ENCODE results near the gene CLCNKA. TPM values are rescaled to one million over a fixed set of nuclear protein-coding genes. Genes with fewer than 3 reads are reported as not detected.

The CLCNKA gene
- total and polyA plus RNA-seq, 4 donors = not detected

DNA sequence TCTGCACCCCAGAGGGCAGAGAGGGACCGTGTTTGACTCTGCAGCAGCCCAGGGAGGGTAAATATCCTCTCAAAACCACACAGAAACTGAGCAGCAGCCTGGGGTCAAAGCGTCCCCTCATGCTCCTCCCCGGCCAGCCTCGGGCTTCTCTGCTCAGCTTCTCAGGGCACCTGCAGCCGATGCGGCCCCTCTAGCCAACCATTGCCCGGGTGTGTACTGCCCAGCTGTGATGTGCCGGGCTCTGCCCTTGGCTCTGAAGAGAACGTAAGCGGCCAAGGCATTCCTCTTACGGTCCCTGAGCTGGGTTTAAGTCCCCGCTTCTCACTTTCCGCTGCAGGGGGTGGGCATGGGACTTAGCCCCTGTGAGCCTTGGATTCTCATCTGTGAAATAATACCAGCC lies 46.1 kb downstream of the CLCNKA start:
- 82% methylated on average over 13 of the region's 13 CpGs for WGBS
- no peaks in the 10 kb centered on the region for H3K9me3 ChIP-seq (ENCODE audit: control insufficient read depth in 4 of 4, low read length in 3 of 4)
- peak overlapping the region; percentile 32 to 70 for H3K27ac ChIP-seq (ENCODE audit: low read depth in 1 of 2, low read length in 2 of 2)
- H3K4me1 ChIP-seq (ENCODE audit: control insufficient read depth in 4 of 4, insufficient read depth in 4 of 4, low read length in 3 of 4) = peaks cover 10 to 28% (median 18%) of the 10 kb centered on the region in 4 donors
- TF ChIP-seq YY1 (IDR thresholded peaks at IDR 0.05) (no peak), NR2F2 (IDR thresholded peaks at IDR 0.05) (no peak), EGR1 (IDR thresholded peaks at IDR 0.05; ENCODE audit: low read depth in 2 of 2) (no peak), FOXA2 (IDR thresholded peaks at IDR 0.05) (no peak), RXRA (IDR thresholded peaks at IDR 0.05) (no peak), TAF1 (conservative IDR thresholded peaks at IDR 0.05) (no peak), JUND (IDR thresholded peaks at IDR 0.05) (no peak), GABPA (IDR thresholded peaks at IDR 0.05 in 1 of 2, conservative IDR thresholded peaks at IDR 0.05 in 1 of 2) (no peak), FOXA1 (IDR thresholded peaks at IDR 0.05) (no peak)
- TF ChIP-seq, protein P1, sequence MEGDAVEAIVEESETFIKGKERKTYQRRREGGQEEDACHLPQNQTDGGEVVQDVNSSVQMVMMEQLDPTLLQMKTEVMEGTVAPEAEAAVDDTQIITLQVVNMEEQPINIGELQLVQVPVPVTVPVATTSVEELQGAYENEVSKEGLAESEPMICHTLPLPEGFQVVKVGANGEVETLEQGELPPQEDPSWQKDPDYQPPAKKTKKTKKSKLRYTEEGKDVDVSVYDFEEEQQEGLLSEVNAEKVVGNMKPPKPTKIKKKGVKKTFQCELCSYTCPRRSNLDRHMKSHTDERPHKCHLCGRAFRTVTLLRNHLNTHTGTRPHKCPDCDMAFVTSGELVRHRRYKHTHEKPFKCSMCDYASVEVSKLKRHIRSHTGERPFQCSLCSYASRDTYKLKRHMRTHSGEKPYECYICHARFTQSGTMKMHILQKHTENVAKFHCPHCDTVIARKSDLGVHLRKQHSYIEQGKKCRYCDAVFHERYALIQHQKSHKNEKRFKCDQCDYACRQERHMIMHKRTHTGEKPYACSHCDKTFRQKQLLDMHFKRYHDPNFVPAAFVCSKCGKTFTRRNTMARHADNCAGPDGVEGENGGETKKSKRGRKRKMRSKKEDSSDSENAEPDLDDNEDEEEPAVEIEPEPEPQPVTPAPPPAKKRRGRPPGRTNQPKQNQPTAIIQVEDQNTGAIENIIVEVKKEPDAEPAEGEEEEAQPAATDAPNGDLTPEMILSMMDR (IDR thresholded peaks at IDR 0.05; ENCODE audit: low read depth, low read length, missing input control) = no peak
- TF ChIP-seq, protein P2, sequence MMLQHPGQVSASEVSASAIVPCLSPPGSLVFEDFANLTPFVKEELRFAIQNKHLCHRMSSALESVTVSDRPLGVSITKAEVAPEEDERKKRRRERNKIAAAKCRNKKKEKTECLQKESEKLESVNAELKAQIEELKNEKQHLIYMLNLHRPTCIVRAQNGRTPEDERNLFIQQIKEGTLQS (IDR thresholded peaks at IDR 0.05) = no peak
- H3K36me3 ChIP-seq (ENCODE audit: control insufficient read depth in 4 of 4, insufficient read depth in 3 of 4, low read depth in 1 of 4, low read length in 3 of 4) = no peaks in the 10 kb centered on the region
- no peak for DNase-seq (ENCODE audit: low spot score)
- no peaks in the 10 kb centered on the region for H3K27me3 ChIP-seq (ENCODE audit: control insufficient read depth in 4 of 4, insufficient read depth in 4 of 4, low read length in 3 of 4)
- H3K4me3 ChIP-seq (ENCODE audit: low read depth in 1 of 3, low read length in 3 of 3) = no peak overlapping the region
- no peak overlapping the region for H3K9ac ChIP-seq (ENCODE audit: low read depth in 1 of 2, low read length in 2 of 2)

DNA sequence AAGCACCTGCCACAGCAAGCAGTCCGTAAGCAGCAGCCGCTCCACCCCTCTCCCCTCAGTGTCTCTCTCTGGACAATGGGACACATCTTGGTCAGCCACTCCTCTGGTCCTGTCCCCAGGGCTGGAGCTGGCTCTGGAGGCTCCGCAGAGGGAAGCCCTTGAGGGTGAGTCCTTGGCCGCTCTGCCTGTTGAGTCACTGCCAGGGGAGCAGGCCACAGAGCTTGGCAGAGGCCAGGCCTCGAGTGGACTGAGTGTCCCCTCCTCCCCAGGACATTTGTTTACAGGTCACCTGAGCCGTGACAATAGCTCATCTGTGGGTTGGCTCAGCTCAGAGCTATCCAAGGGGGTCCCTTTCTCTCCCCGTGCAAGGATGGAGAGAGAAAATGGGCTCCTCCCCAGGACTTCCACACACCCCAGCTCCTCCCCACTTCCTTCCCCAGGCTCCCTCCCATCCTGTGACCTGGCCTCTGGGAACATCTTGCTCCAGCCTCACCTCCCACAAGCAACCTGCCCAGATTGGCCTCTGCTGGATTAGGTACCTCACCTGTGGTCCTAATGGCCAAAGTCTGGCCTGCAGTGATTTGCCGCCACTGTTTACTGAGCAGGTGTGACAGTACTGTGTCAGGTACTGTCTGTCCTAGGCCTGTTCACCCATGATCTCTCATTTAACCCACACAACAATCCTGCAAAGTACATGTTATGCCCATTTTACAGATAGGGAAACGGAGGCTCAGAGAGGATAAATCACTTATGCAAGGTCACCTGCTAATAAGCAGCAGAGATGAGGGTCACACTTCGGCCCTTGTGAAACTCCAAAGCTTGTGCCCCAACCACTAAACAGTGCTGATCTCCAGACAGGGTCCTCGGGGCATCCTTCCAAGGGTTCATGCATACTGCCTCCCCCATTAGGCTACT lies 46.8 kb downstream of the CLCNKA start:
- peaks cover 16 to 31% (median 19%) of the 10 kb centered on the region in 4 donors for H3K4me1 ChIP-seq (ENCODE audit: control insufficient read depth in 4 of 4, insufficient read depth in 4 of 4, low read length in 3 of 4)

More for the DNA sequence above, 46.8 kb downstream of the CLCNKA start:
- Histone ChIP-seq H3K9me3 (ENCODE audit: control insufficient read depth in 4 of 4, low read length in 3 of 4) (no peaks in the 10 kb centered on the region), H3K27ac (ENCODE audit: low read depth in 1 of 2, low read length in 2 of 2) (peak overlapping the region; percentile 32 to 70), H3K4me3 (ENCODE audit: low read depth in 1 of 3, low read length in 3 of 3) (no peak overlapping the region), H3K36me3 (ENCODE audit: control insufficient read depth in 4 of 4, insufficient read depth in 3 of 4, low read depth in 1 of 4, low read length in 3 of 4) (no peaks in the 10 kb centered on the region), H3K9ac (ENCODE audit: low read depth in 1 of 2, low read length in 2 of 2) (no peak overlapping the region), H3K27me3 (ENCODE audit: control insufficient read depth in 4 of 4, insufficient read depth in 4 of 4, low read length in 3 of 4) (no peaks in the 10 kb centered on the region)
- DNase-seq (ENCODE audit: low spot score) = no peak
- TF ChIP-seq RXRA (IDR thresholded peaks at IDR 0.05) (peak; percentile 8 to 33), NR2F2 (IDR thresholded peaks at IDR 0.05) (no peak), HNF4A (conservative IDR thresholded peaks at IDR 0.05) (peak; percentile 22 to 44), SP1 (IDR thresholded peaks at IDR 0.05) (peak; percentile 21), FOXA2 (IDR thresholded peaks at IDR 0.05) (no peak), GABPA (IDR thresholded peaks at IDR 0.05 in 1 of 2, conservative IDR thresholded peaks at IDR 0.05 in 1 of 2) (no peak), RAD21 (IDR thresholded peaks at IDR 0.05) (no peak), FOXA1 (IDR thresholded peaks at IDR 0.05) (no peak), EGR1 (IDR thresholded peaks at IDR 0.05; ENCODE audit: low read depth in 2 of 2) (no peak), HNF4G (IDR thresholded peaks at IDR 0.05) (no peak)
- TF ChIP-seq, protein P3, sequence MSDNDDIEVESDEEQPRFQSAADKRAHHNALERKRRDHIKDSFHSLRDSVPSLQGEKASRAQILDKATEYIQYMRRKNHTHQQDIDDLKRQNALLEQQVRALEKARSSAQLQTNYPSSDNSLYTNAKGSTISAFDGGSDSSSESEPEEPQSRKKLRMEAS (IDR thresholded peaks at IDR 0.05) = no peak
- 53% methylated on average over 11 of the region's 11 CpGs for WGBS
